Measurements from ENCODE around the gene GSTCD. TPM values are rescaled to one million over a fixed set of nuclear protein-coding genes. Genes with fewer than 3 reads are reported as not detected.
"Not testable (repeated sequence)": the region's sequence is repeated elsewhere in the genome, so short reads cannot be mapped to it uniquely, and the experiment has no call there.

The GSTCD gene
- total RNA-seq, 2 donors from 2014 or later, result 5.1 to 5.7 TPM

- H3K27ac Mint-ChIP-seq; H3K9me3 ChIP-seq (ENCODE audit: control insufficient read depth, low read length, poor library complexity, severe bottlenecking); H3K4me1 Mint-ChIP-seq; DNase-seq; H3K4me3 Mint-ChIP-seq; ATAC-seq; H3K36me3 Mint-ChIP-seq (ENCODE audit: low read depth); H3K27me3 Mint-ChIP-seq: not testable (repeated sequence)
These were observed 13.8 kb upstream of the GSTCD start for GRCh38 chr4:105694812-105695211.

GRCh38 chr4:105695832-105696231 is 12.8 kb upstream of the GSTCD start:
- DNase-seq; H3K4me1 Mint-ChIP-seq; H3K27ac Mint-ChIP-seq; H3K27me3 Mint-ChIP-seq; H3K36me3 Mint-ChIP-seq (ENCODE audit: low read depth); H3K9me3 ChIP-seq (ENCODE audit: control insufficient read depth, low read length, poor library complexity, severe bottlenecking); H3K4me3 Mint-ChIP-seq; ATAC-seq: not testable (repeated sequence)

- Mint-ChIP-seq H3K4me3 (no peak overlapping the region), H3K36me3 (ENCODE audit: low read depth) (peaks cover 2% of the 10 kb centered on the region), H3K27ac (no peak overlapping the region), H3K4me1 (peaks cover 10% of the 10 kb centered on the region), H3K27me3 (no peaks in the 10 kb centered on the region)
- no peaks in the 10 kb centered on the region for H3K9me3 ChIP-seq (ENCODE audit: control insufficient read depth, low read length, poor library complexity, severe bottlenecking)
- DNase-seq (no peak), ATAC-seq (no peak)
These were observed 10.0 kb upstream of the GSTCD start for GRCh38 chr4:105698607-105699006.

- no peak for DNase-seq
These were observed 803 bp upstream of the GSTCD start for GRCh38 chr4:105707782-105708180.

GRCh38 chr4:105709081-105709450 is 482 bp downstream of the GSTCD start:
- H3K36me3 Mint-ChIP-seq (ENCODE audit: low read depth), result peaks cover 3% of the 10 kb centered on the region
- peak overlapping the region; percentile 99 for H3K4me3 Mint-ChIP-seq
- peaks cover 28% of the 10 kb centered on the region for H3K4me1 Mint-ChIP-seq
- DNase-seq (no peak), ATAC-seq (peak; percentile 22)
- H3K27ac Mint-ChIP-seq, result peak overlapping the region; percentile 96
- H3K9me3 ChIP-seq (ENCODE audit: control insufficient read depth, low read length, poor library complexity, severe bottlenecking), result no peaks in the 10 kb centered on the region
- H3K27me3 Mint-ChIP-seq, result no peaks in the 10 kb centered on the region

More at GRCh38 chr4:105707782-105708180, 803 bp upstream of the GSTCD start:
- no peaks in the 10 kb centered on the region for H3K27me3 Mint-ChIP-seq
- peak overlapping the region; percentile 99 for H3K4me3 Mint-ChIP-seq
- H3K4me1 Mint-ChIP-seq, result peaks cover 27% of the 10 kb centered on the region
- H3K9me3 ChIP-seq (ENCODE audit: control insufficient read depth, low read length, poor library complexity, severe bottlenecking), result no peaks in the 10 kb centered on the region
- peak overlapping the region; percentile 96 for H3K27ac Mint-ChIP-seq
- ATAC-seq, result no peak
- peaks cover 3% of the 10 kb centered on the region for H3K36me3 Mint-ChIP-seq (ENCODE audit: low read depth)

- Mint-ChIP-seq H3K27ac (peak overlapping the region; percentile 96), H3K4me1 (peaks cover 28% of the 10 kb centered on the region), H3K27me3 (no peaks in the 10 kb centered on the region), H3K36me3 (ENCODE audit: low read depth) (peaks cover 3% of the 10 kb centered on the region), H3K4me3 (peak overlapping the region; percentile 99)
- ATAC-seq, result no peak
- no peaks in the 10 kb centered on the region for H3K9me3 ChIP-seq (ENCODE audit: control insufficient read depth, low read length, poor library complexity, severe bottlenecking)
- DNase-seq, result no peak
These were observed 1.5 kb downstream of the GSTCD start for GRCh38 chr4:105710012-105710600.

- no peak overlapping the region for H3K4me3 Mint-ChIP-seq
- DNase-seq (no peak), ATAC-seq (no peak)
- no peak overlapping the region for H3K27ac Mint-ChIP-seq
- H3K27me3 Mint-ChIP-seq, result no peaks in the 10 kb centered on the region
- peaks cover 28% of the 10 kb centered on the region for H3K4me1 Mint-ChIP-seq
- H3K36me3 Mint-ChIP-seq (ENCODE audit: low read depth), result peaks cover 3% of the 10 kb centered on the region
- no peaks in the 10 kb centered on the region for H3K9me3 ChIP-seq (ENCODE audit: control insufficient read depth, low read length, poor library complexity, severe bottlenecking)
These were observed 2.1 kb downstream of the GSTCD start for GRCh38 chr4:105710678-105711077.

- H3K27ac Mint-ChIP-seq, result no peak overlapping the region
- no peak overlapping the region for H3K4me3 Mint-ChIP-seq
- H3K9me3 ChIP-seq (ENCODE audit: control insufficient read depth, low read length, poor library complexity, severe bottlenecking), result no peaks in the 10 kb centered on the region
- ATAC-seq, result no peak
- no peaks in the 10 kb centered on the region for H3K36me3 Mint-ChIP-seq (ENCODE audit: low read depth)
- no peak for DNase-seq
- H3K4me1 Mint-ChIP-seq, result peaks cover 13% of the 10 kb centered on the region
- H3K27me3 Mint-ChIP-seq, result no peaks in the 10 kb centered on the region
These were observed 4.2 kb downstream of the GSTCD start for GRCh38 chr4:105712766-105713165.

GRCh38 chr4:105714071-105714521 is 5.5 kb downstream of the GSTCD start:
- peaks cover 9% of the 10 kb centered on the region for H3K4me1 Mint-ChIP-seq
- no peaks in the 10 kb centered on the region for H3K36me3 Mint-ChIP-seq (ENCODE audit: low read depth)
- no peak overlapping the region for H3K4me3 Mint-ChIP-seq
- H3K27me3 Mint-ChIP-seq, result no peaks in the 10 kb centered on the region
- no peak overlapping the region for H3K27ac Mint-ChIP-seq
- no peak for DNase-seq
- no peaks in the 10 kb centered on the region for H3K9me3 ChIP-seq (ENCODE audit: control insufficient read depth, low read length, poor library complexity, severe bottlenecking)
- no peak for ATAC-seq

GRCh38 chr4:105714932-105715331 is 6.3 kb downstream of the GSTCD start:
- H3K4me1 Mint-ChIP-seq, result peaks cover 6% of the 10 kb centered on the region
- H3K27me3 Mint-ChIP-seq, result no peaks in the 10 kb centered on the region
- no peaks in the 10 kb centered on the region for H3K36me3 Mint-ChIP-seq (ENCODE audit: low read depth)
- H3K9me3 ChIP-seq (ENCODE audit: control insufficient read depth, low read length, poor library complexity, severe bottlenecking), result no peaks in the 10 kb centered on the region
- H3K4me3 Mint-ChIP-seq, result no peak overlapping the region
- H3K27ac Mint-ChIP-seq, result no peak overlapping the region
- ATAC-seq (no peak), DNase-seq (no peak)

- H3K4me1 Mint-ChIP-seq, result peaks cover 6% of the 10 kb centered on the region
- DNase-seq (no peak), ATAC-seq (no peak)
- H3K27me3 Mint-ChIP-seq, result no peaks in the 10 kb centered on the region
- H3K4me3 Mint-ChIP-seq, result no peak overlapping the region
- H3K9me3 ChIP-seq (ENCODE audit: control insufficient read depth, low read length, poor library complexity, severe bottlenecking), result no peaks in the 10 kb centered on the region
- no peaks in the 10 kb centered on the region for H3K36me3 Mint-ChIP-seq (ENCODE audit: low read depth)
- H3K27ac Mint-ChIP-seq, result no peak overlapping the region
These were observed 7.2 kb downstream of the GSTCD start for GRCh38 chr4:105715692-105716278.

- no peak overlapping the region for H3K27ac Mint-ChIP-seq
- no peak overlapping the region for H3K4me3 Mint-ChIP-seq
- no peak for DNase-seq
- H3K9me3 ChIP-seq (ENCODE audit: control insufficient read depth, low read length, poor library complexity, severe bottlenecking), result no peaks in the 10 kb centered on the region
- no peaks in the 10 kb centered on the region for H3K36me3 Mint-ChIP-seq (ENCODE audit: low read depth)
- H3K4me1 Mint-ChIP-seq, result peaks cover 2% of the 10 kb centered on the region
- no peak for ATAC-seq
- no peaks in the 10 kb centered on the region for H3K27me3 Mint-ChIP-seq
These were observed 10.6 kb downstream of the GSTCD start for GRCh38 chr4:105719204-105719603.

- H3K4me1 Mint-ChIP-seq, result peaks cover 2% of the 10 kb centered on the region
- no peak for ATAC-seq
- H3K27ac Mint-ChIP-seq, result no peak overlapping the region
- H3K4me3 Mint-ChIP-seq, result no peak overlapping the region
- H3K27me3 Mint-ChIP-seq, result no peaks in the 10 kb centered on the region
- H3K9me3 ChIP-seq (ENCODE audit: control insufficient read depth, low read length, poor library complexity, severe bottlenecking), result no peaks in the 10 kb centered on the region
- DNase-seq, result no peak
- no peaks in the 10 kb centered on the region for H3K36me3 Mint-ChIP-seq (ENCODE audit: low read depth)
These were observed 17.0 kb downstream of the GSTCD start for GRCh38 chr4:105725623-105726022.

GRCh38 chr4:105729895-105730294 is 21.3 kb downstream of the GSTCD start:
- not testable (repeated sequence) for H3K4me1 Mint-ChIP-seq; ATAC-seq; H3K36me3 Mint-ChIP-seq (ENCODE audit: low read depth); H3K9me3 ChIP-seq (ENCODE audit: control insufficient read depth, low read length, poor library complexity, severe bottlenecking); H3K4me3 Mint-ChIP-seq; DNase-seq; H3K27me3 Mint-ChIP-seq; H3K27ac Mint-ChIP-seq

Data from T-helper 17 cell (primary cell).